Measurements from ENCODE around the gene DNPEP.

DNPEP gene

GRCh38 chr2:219356834-219357233 is 30.9 kb downstream of the DNPEP start:
- no peak for DNase-seq

GRCh38 chr2:219354582-219354981 is 33.1 kb downstream of the DNPEP start:
- no peak for DNase-seq

DNA sequence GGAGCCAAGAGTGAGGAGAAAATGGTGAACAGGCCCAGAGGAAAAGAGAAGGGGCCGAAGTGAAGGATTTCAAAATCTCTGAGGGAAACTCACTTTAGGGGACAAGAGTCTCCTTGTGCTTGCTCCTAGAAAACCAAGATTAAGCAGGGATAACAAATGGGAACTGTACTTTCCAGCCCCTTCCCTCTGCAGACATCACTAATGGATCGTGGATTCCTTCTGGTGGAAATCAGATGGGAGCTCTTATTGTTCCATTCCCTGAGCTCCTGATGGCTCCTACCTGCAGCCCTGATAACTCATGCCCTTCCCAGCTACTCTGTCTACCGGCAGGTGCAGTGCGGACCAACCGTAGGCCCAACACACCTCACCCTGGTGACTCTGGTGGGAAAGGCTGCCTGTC is 34.6 kb downstream of the DNPEP start:
- DNase-seq: no peak

- DNase-seq: peak; percentile 67
These were observed 35.2 kb downstream of the DNPEP start for GRCh38 chr2:219352448-219353023.

- DNase-seq: no peak
These were observed 36.9 kb downstream of the DNPEP start for GRCh38 chr2:219350710-219351221.

- DNase-seq: no peak
These were observed 37.5 kb downstream of the DNPEP start for GRCh38 chr2:219350215-219350614.

DNA sequence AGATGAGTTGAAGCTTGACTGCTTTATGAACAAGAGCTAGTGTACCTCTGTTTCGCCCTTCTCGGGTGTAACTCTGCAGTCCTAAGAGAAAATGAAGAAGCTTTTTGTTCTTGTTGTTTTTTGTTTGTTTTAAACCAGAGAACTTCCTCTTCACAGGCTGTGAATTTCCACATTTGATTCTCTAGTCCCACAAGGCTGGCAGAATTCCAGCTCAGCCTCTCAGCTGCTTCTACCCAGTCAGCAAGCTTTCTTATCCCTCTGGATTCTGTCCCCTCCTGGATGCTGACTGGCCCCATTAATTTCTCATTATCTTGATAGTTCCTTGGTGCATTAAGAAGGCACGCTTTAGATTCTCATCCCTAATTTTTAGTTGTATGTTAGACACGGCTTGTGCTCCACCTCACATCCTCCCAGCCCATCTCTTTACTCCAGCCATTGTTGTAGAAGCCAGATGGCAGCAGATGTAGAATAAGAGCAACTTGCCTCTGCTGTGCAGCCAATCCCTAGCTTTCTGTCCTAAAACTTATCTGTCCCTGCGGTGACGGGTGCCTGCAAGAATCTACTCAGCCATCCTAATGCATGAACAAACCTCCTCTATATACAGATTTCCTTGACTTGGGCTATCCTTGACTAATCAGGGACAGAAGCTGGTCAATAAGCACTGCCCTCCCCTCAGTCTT is 42.8 kb downstream of the DNPEP start:
- DNase-seq: no peak

GRCh38 chr2:219335373-219335786 is 52.3 kb downstream of the DNPEP start:
- DNase-seq: no peak

DNA sequence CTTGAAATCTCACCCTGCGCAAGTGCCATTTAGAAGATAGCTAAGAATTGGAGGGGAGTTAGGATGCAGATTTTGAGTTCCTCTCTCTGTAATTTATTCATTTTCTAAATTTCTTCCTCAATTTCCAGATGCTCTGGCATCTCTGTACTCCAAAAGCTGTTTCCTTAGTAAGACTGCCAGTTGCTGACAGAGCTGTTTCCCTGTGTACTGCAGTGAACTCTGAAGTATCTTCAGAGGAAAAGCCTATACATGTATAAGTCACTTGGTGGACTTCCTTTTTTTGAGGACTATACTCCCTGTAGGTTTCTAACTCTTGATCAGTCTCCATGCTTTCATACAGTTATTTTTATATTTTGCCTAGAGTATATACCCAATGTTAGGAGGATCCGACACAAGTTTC is 53.6 kb downstream of the DNPEP start:
- DNase-seq: no peak

DNA sequence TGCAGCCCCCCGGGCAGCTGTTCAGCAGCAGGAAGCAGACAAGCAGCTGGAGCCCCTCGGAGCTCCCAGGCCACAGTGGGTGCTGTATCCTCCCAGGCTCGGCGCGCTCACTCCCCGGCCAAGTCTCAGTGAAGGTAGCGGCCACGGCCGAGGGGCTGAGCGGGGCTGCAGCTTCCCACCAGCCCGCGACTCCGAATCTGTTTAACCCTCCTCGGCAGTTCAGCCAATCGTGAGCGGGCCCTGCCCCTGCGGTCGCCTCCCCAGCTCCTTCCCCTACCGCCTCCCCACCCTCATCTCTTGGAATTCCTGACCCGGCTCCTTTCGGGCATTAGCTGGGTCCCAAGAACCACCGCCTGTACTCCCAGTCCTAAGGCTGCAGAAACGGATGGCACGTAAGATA is 55.2 kb downstream of the DNPEP start, which contains the start of gene RESP18:
Gene RESP18 (minus strand): TSS at position 203 of the 400 bp plus-strand sequence.
- no peak for DNase-seq

- DNase-seq: peak; percentile 33
These were observed 56.0 kb downstream of the DNPEP start for GRCh38 chr2:219331560-219332213.

GRCh38 chr2:219327719-219328118 is 60.0 kb downstream of the DNPEP start:
- no peak for DNase-seq

- DNase-seq: no peak
These were observed 61.9 kb downstream of the DNPEP start for GRCh38 chr2:219325657-219326315.

DNA sequence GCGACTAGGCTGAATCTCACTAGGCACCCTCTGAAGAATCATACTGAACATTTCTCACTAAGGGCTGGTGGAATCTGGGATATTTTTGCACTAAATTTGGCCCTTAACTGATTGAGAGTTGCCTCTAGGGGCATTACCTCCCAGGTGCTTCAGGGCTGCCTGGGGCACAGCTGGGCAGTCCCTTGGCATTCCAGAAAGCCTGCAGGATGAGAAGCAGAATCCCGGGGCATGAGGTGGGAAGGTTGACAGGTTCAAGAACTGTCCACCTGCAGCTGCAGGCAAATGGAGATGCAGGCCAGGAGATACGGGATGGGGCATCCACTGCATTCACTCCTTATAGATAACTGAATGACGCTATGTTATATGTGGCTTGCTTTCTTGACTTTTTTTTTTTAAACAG is 62.6 kb downstream of the DNPEP start:
- no peak for DNase-seq

DNA sequence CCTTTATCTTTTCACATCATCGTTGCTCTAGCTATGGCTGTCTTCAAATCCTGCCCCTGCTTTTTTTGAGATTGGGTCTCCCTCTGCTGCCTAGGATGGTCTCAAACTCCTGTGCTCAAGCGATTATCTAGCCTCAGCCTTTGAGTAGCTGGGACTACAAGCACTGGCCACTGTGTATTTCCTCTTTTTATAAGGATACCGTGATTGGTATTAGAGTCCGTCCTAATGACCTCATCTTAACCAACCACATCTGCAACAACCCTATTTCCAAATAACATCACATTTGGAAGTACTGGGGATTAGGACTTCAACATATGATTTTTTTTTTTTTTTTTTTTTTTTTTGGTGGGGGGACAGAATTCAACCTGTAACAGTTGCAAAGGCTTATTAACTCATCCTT is 64.3 kb downstream of the DNPEP start:
- DNase-seq: no peak
